Immature natural killer cell (primary cell): ENCODE results near the gene IGF2BP1. TPM values are rescaled to one million over a fixed set of nuclear protein-coding genes. Genes with fewer than 3 reads are reported as not detected.
"Not testable (repeated sequence)": the region's sequence is repeated elsewhere in the genome, so short reads cannot be mapped to it uniquely, and the experiment has no call there.

Source experiments
- DNase-seq, 3 donors: peaks; one replicate each; pipeline ENCODE4 v3.0.0; 2022; ENCODE audit warnings: mixed read lengths in 1 of 3
- H3K27ac Mint-ChIP-seq, 6 donors: one replicate each; pipeline ENCODE4 v1.8.0; 2020; ENCODE audit warnings: mixed read lengths in 6 of 6, mild to moderate bottlenecking in 5 of 6, inconsistent platforms in 4 of 6, moderate library complexity in 3 of 6
- H3K27me3 Mint-ChIP-seq, 3 donors: one replicate each; pipeline ENCODE4 v1.8.0; 2020 to 2021; ENCODE audit warnings: low read depth in 3 of 3, mild to moderate bottlenecking in 3 of 3, mixed read lengths in 3 of 3, moderate library complexity in 3 of 3, inconsistent platforms in 1 of 3
- H3K36me3 Mint-ChIP-seq, 3 donors: one replicate each; pipeline ENCODE4 v1.8.0; 2020; ENCODE audit warnings: mixed read lengths in 3 of 3, inconsistent platforms in 2 of 3, mild to moderate bottlenecking in 2 of 3
- H3K4me1 Mint-ChIP-seq, 2 donors: one replicate each; pipeline ENCODE4 v1.8.0; 2020; ENCODE audit warnings: inconsistent platforms in 2 of 2, mild to moderate bottlenecking in 2 of 2, mixed read lengths in 2 of 2, moderate library complexity in 1 of 2
- H3K4me3 Mint-ChIP-seq, 5 donors: one replicate each; pipeline ENCODE4 v1.8.0; 2020; ENCODE audit warnings: mild to moderate bottlenecking in 5 of 5, mixed read lengths in 5 of 5, inconsistent platforms in 3 of 5, moderate library complexity in 3 of 5
- H3K9me3 Mint-ChIP-seq, 6 donors: one replicate each; pipeline ENCODE4 v1.8.0; 2020; ENCODE audit warnings: mild to moderate bottlenecking in 6 of 6, mixed read lengths in 6 of 6, inconsistent platforms in 4 of 6, moderate library complexity in 3 of 6
- polyA plus RNA-seq, 3 donors: library from polyadenylated mRNA; unstranded; fragments of 300-500 nt; fragmentation: Illumina TruSeq; gene quantifications; one replicate each; pipeline ENCODE4 v1.2.3, GENCODE V29; 2021

The IGF2BP1 gene
- polyA plus RNA-seq, 3 donors from 2014 or later: not detected

GRCh38 chr17:49090878-49091594 is 93.9 kb downstream of the IGF2BP1 start:
- H3K9me3 Mint-ChIP-seq: no peaks in the 10 kb centered on the region

GRCh38 chr17:49093131-49093530 is 95.9 kb downstream of the IGF2BP1 start:
- H3K27ac Mint-ChIP-seq: no peak overlapping the region

More at GRCh38 chr17:49090878-49091594, 93.9 kb downstream of the IGF2BP1 start:
- Mint-ChIP-seq H3K27ac (no peak overlapping the region), H3K4me3 (no peak overlapping the region), H3K27me3 (peaks cover 3 to 6% (median 4%) of the 10 kb centered on the region in 3 donors), H3K36me3 (no peaks in the 10 kb centered on the region), H3K4me1 (peaks cover 23 to 34% of the 10 kb centered on the region in 2 donors)
- no peak for DNase-seq

GRCh38 chr17:49100601-49101000 is 103.4 kb downstream of the IGF2BP1 start:
- no peak for DNase-seq
- Mint-ChIP-seq H3K9me3 (peaks cover 0 to 2% (median 0%) of the 10 kb centered on the region in 6 donors), H3K27me3 (peaks cover 1 to 4% (median 2%) of the 10 kb centered on the region in 3 donors), H3K4me1 (no peaks in the 10 kb centered on the region), H3K27ac (no peak overlapping the region), H3K36me3 (no peaks in the 10 kb centered on the region), H3K4me3 (no peak overlapping the region)

More at GRCh38 chr17:49093131-49093530, 95.9 kb downstream of the IGF2BP1 start:
- Mint-ChIP-seq H3K9me3 (no peaks in the 10 kb centered on the region), H3K36me3 (no peaks in the 10 kb centered on the region), H3K27me3 (peaks cover 1 to 2% (median 2%) of the 10 kb centered on the region in 3 donors), H3K4me1 (peaks cover 6 to 13% of the 10 kb centered on the region in 2 donors), H3K4me3 (no peak overlapping the region)
- no peak for DNase-seq

- Mint-ChIP-seq H3K4me3 (no peak overlapping the region), H3K36me3 (no peaks in the 10 kb centered on the region), H3K27ac (no peak overlapping the region), H3K27me3 (peaks cover 1 to 4% (median 2%) of the 10 kb centered on the region in 3 donors), H3K9me3 (peaks cover 0 to 2% (median 0%) of the 10 kb centered on the region in 6 donors), H3K4me1 (no peaks in the 10 kb centered on the region)
- DNase-seq: no peak
Observed at GRCh38 chr17:49101054-49101534, 103.9 kb downstream of the IGF2BP1 start.

GRCh38 chr17:49103360-49103759 is 106.2 kb downstream of the IGF2BP1 start:
- H3K27me3 Mint-ChIP-seq, DNase-seq, H3K36me3 Mint-ChIP-seq, H3K9me3 Mint-ChIP-seq, H3K4me1 Mint-ChIP-seq, H3K27ac Mint-ChIP-seq, H3K4me3 Mint-ChIP-seq: not testable (repeated sequence)

GRCh38 chr17:49104511-49105074 is 107.4 kb downstream of the IGF2BP1 start:
- peaks cover 0 to 2% (median 0%) of the 10 kb centered on the region in 6 donors for H3K9me3 Mint-ChIP-seq

More at GRCh38 chr17:49104511-49105074, 107.4 kb downstream of the IGF2BP1 start:
- Mint-ChIP-seq H3K27me3 (peaks cover 0 to 2% (median 2%) of the 10 kb centered on the region in 3 donors), H3K36me3 (no peaks in the 10 kb centered on the region), H3K4me1 (no peaks in the 10 kb centered on the region), H3K27ac (no peak overlapping the region), H3K4me3 (no peak overlapping the region)
- no peak for DNase-seq

Other genes starting within 250 kb of the IGF2BP1 start
- not detected for gene TTLL6, start 180.2 kb upstream of the IGF2BP1 start, polyA plus RNA-seq
- gene CALCOCO2, start 166.3 kb upstream of the IGF2BP1 start, polyA plus RNA-seq: 100 to 1,000 TPM; 164 to 267 (median 199) TPM
- gene ATP5MC1, start 104.6 kb upstream of the IGF2BP1 start, polyA plus RNA-seq: 100 to 1,000 TPM; 136 to 179 (median 160) TPM
- gene UBE2Z, start 89.0 kb upstream of the IGF2BP1 start, polyA plus RNA-seq: 10 to 100 TPM; 62.4 to 84.3 (median 65.3) TPM
- gene SNF8, start 52.5 kb upstream of the IGF2BP1 start, polyA plus RNA-seq: 100 to 1,000 TPM; 143 to 170 (median 148) TPM
- gene GIP, start 28.8 kb upstream of the IGF2BP1 start, polyA plus RNA-seq: not detected
- not detected for gene B4GALNT2, start 135.4 kb downstream of the IGF2BP1 start, polyA plus RNA-seq
- 100 to 1,000 TPM; 110 to 238 (median 131) TPM for gene GNGT2, start 213.2 kb downstream of the IGF2BP1 start, polyA plus RNA-seq
- gene ABI3, start 213.3 kb downstream of the IGF2BP1 start, polyA plus RNA-seq: 100 to 1,000 TPM; 149 to 338 (median 289) TPM
- gene PHOSPHO1, start 233.4 kb downstream of the IGF2BP1 start, polyA plus RNA-seq: 1 to 10 TPM in 2 of 3 donors, under 1 TPM in 1; 0.77 to 3.6 (median 2.0) TPM